HepG2 (cell line): ENCODE data around the gene NUBPL. TPM values are rescaled to one million over a fixed set of nuclear protein-coding genes. Genes with fewer than 3 reads are reported as not detected.

Experiments
- CEBPG ChIP-seq: IDR thresholded peaks from 2 replicates; pipeline ENCODE4 v1.6.1; 2016
- GFI1 ChIP-seq: sonication (generic); formaldehyde crosslinking; IDR thresholded peaks from 2 replicates; pipeline ENCODE4 v1.5.0; 2020; ENCODE audit warnings: missing genetic modification reagents, mild to moderate bottlenecking, borderline replicate concordance
- HOXA9 ChIP-seq: sonication (generic); formaldehyde crosslinking; IDR thresholded peaks from 2 replicates; pipeline ENCODE4 v1.8.1; 2022; ENCODE audit warnings: missing genetic modification reagents, mild to moderate bottlenecking, moderate library complexity, borderline replicate concordance
- ISL2 ChIP-seq: sonication (generic); formaldehyde crosslinking; IDR thresholded peaks from 2 replicates; pipeline ENCODE4 v1.5.0; 2020; ENCODE audit warnings: missing genetic modification reagents
- MED8 ChIP-seq: sonication (generic); formaldehyde crosslinking; IDR thresholded peaks from 2 replicates; pipeline ENCODE4 v1.8.1; 2023; ENCODE audit warnings: mild to moderate bottlenecking, missing genetic modification reagents; ENCODE audit not compliant: insufficient replicate concordance
- MXD1 ChIP-seq: sonication (generic); formaldehyde crosslinking; IDR thresholded peaks from 2 replicates; pipeline ENCODE4 v1.4.0; 2020; ENCODE audit warnings: mild to moderate bottlenecking, missing genetic modification reagents
- NKX3-1 ChIP-seq: sonication (generic); formaldehyde crosslinking; IDR thresholded peaks from 2 replicates; pipeline ENCODE4 v1.5.0; 2020; ENCODE audit warnings: missing genetic modification reagents
- PRDM10 ChIP-seq: sonication (generic); formaldehyde crosslinking; IDR thresholded peaks from 2 replicates; pipeline ENCODE4 v1.4.0; 2020; ENCODE audit warnings: low read depth, missing genetic modification reagents
- SCMH1 ChIP-seq: sonication (generic); formaldehyde crosslinking; IDR thresholded peaks from 2 replicates; pipeline ENCODE4 v1.9.0; 2021; ENCODE audit warnings: missing genetic modification reagents, mild to moderate bottlenecking, borderline replicate concordance
- SOX13 ChIP-seq, 3 experiments: fragments of 450-650 bp in 1 of 3; sonication (generic) in 1 of 3; formaldehyde crosslinking in 1 of 3; IDR thresholded peaks in 2 of 3; conservative IDR thresholded peaks in 1 of 3; 2 replicates each; pipeline versions ENCODE4 v1.5.0 to v1.6.1; 2016 to 2020; ENCODE audit warnings: antibody characterized with exemption in 1 of 3, mild to moderate bottlenecking in 1 of 3, missing compliant biosample characterization in 1 of 3, missing genetic modification reagents in 1 of 3, moderate library complexity in 1 of 3
- ZFP1 ChIP-seq: IDR thresholded peaks from 2 replicates; pipeline ENCODE4 v1.6.1; 2016
- ZMYM2 ChIP-seq: sonication (generic); formaldehyde crosslinking; IDR thresholded peaks from 2 replicates; pipeline ENCODE4 v1.8.0; 2022; ENCODE audit warnings: mild to moderate bottlenecking, missing genetic modification reagents
- ZNF333 ChIP-seq: sonication (generic); formaldehyde crosslinking; IDR thresholded peaks from 2 replicates; pipeline ENCODE4 v1.4.0; 2020; ENCODE audit warnings: mild to moderate bottlenecking, missing genetic modification reagents, borderline replicate concordance
- ZNF619 ChIP-seq: sonication (generic); formaldehyde crosslinking; IDR thresholded peaks from 2 replicates; pipeline ENCODE4 v1.4.0; 2020; ENCODE audit warnings: mild to moderate bottlenecking, missing genetic modification reagents
- ZNF7 ChIP-seq: IDR thresholded peaks from 2 replicates; pipeline ENCODE4 v1.6.1; 2016; ENCODE audit warnings: missing biosample characterization, missing genetic modification reagents
- ZNF784 ChIP-seq: sonication (generic); formaldehyde crosslinking; IDR thresholded peaks from 2 replicates; pipeline ENCODE4 v1.5.1; 2020; ENCODE audit warnings: missing genetic modification reagents, mild to moderate bottlenecking, borderline replicate concordance
- ZNF790 ChIP-seq: sonication (generic); formaldehyde crosslinking; IDR thresholded peaks from 2 replicates; pipeline ENCODE4 v1.8.0; 2022; ENCODE audit warnings: missing genetic modification reagents, mild to moderate bottlenecking, borderline replicate concordance
- ZNF792 ChIP-seq: IDR thresholded peaks from 2 replicates; pipeline ENCODE4 v1.6.1; 2016
- ZNF839 ChIP-seq: sonication (generic); formaldehyde crosslinking; IDR thresholded peaks from 2 replicates; pipeline ENCODE4 v1.4.0; 2020; ENCODE audit warnings: missing genetic modification reagents, mild to moderate bottlenecking, borderline replicate concordance
- polyA plus RNA-seq, 8 experiments: library from polyadenylated mRNA; depleted of rRNA in 3 of 8; stranded (reverse) in 7 of 8; unstranded in 1 of 8; fragments of >200 nt; fragmentation: Illumina TruSeq in 4 of 8; extraction: Trizol in 4 of 8; gene quantifications; 2 replicates each; pipeline versions ENCODE4 v1.2.1 to v1.2.3, GENCODE V29; 2011 to 2016; ENCODE audit warnings: low read depth in 4 of 8, missing spikeins in 1 of 8, mixed read lengths in 1 of 8; ENCODE audit not compliant: insufficient read depth in 1 of 8
- total RNA-seq, 5 experiments: library from RNA; depleted of rRNA; stranded (reverse); fragments of >200 nt; fragmentation: Illumina TruSeq; extraction: Trizol; gene quantifications; 2 replicates each; pipeline ENCODE4 v1.2.3, GENCODE V29; 2016; ENCODE audit warnings: low read depth in 1 of 5
- TF ChIP-seq, protein P1 (sequence below): sonication (generic); formaldehyde crosslinking; IDR thresholded peaks from 2 replicates; pipeline ENCODE4 v1.8.0; 2022; ENCODE audit warnings: mild to moderate bottlenecking, missing genetic modification reagents
- TF ChIP-seq, protein P2 (sequence below): fragments of 450-650 bp; IDR thresholded peaks from 2 replicates; pipeline ENCODE4 v1.6.1; 2017

Gene NUBPL
- total and polyA plus RNA-seq, 2 of the 13 experiments (the other 11 are each of a cell fraction or from before 2014, with no cell fraction given) = 21.3 to 44.1 TPM

- TF ChIP-seq GFI1 (CRISPR knock-in tag) (peak; percentile 56; the same call in 1 of the 2 replicates), SCMH1 (CRISPR knock-in tag) (no peak), SOX13 (IDR thresholded peaks at IDR 0.05) (peak; percentile 62; the same call in 1 of the 2 replicates), SOX13 (CRISPR knock-in tag; conservative IDR thresholded peaks at IDR 0.05 in 1 of 2, IDR thresholded peaks at IDR 0.05 in 1 of 2) (peak in 1 of 2 experiments; percentile 79; a peak in 3 of 4 replicates), ZNF619 (no peak; the same call in 1 of the 2 replicates), MXD1 (peak; percentile 98), ZNF792 (peak; percentile 99), ZMYM2 (no peak), ZNF839 (CRISPR knock-in tag) (no peak), CEBPG (CRISPR knock-in tag) (peak; percentile 75), MED8 (CRISPR knock-in tag) (peak; percentile 83), ZNF784 (CRISPR knock-in tag) (peak; percentile 99), PRDM10 (CRISPR knock-in tag) (peak; percentile 93; the same call in 1 of the 2 replicates), ISL2 (CRISPR knock-in tag) (peak; percentile 89), ZNF7 (CRISPR knock-in tag) (no peak), NKX3-1 (CRISPR knock-in tag) (peak; percentile 70), ZFP1 (no peak; the same call in 1 of the 2 replicates), ZNF790 (peak; percentile 61; the same call in 1 of the 2 replicates), ZNF333 (CRISPR knock-in tag) (peak; percentile 98), HOXA9 (no peak)
- TF ChIP-seq, protein P1, sequence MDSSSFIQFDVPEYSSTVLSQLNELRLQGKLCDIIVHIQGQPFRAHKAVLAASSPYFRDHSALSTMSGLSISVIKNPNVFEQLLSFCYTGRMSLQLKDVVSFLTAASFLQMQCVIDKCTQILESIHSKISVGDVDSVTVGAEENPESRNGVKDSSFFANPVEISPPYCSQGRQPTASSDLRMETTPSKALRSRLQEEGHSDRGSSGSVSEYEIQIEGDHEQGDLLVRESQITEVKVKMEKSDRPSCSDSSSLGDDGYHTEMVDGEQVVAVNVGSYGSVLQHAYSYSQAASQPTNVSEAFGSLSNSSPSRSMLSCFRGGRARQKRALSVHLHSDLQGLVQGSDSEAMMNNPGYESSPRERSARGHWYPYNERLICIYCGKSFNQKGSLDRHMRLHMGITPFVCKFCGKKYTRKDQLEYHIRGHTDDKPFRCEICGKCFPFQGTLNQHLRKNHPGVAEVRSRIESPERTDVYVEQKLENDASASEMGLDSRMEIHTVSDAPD = peak; percentile 97
- TF ChIP-seq, protein P2, sequence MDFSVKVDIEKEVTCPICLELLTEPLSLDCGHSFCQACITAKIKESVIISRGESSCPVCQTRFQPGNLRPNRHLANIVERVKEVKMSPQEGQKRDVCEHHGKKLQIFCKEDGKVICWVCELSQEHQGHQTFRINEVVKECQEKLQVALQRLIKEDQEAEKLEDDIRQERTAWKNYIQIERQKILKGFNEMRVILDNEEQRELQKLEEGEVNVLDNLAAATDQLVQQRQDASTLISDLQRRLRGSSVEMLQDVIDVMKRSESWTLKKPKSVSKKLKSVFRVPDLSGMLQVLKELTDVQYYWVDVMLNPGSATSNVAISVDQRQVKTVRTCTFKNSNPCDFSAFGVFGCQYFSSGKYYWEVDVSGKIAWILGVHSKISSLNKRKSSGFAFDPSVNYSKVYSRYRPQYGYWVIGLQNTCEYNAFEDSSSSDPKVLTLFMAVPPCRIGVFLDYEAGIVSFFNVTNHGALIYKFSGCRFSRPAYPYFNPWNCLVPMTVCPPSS = no peak
Observed at GRCh38 chr14:31561155-31561846, at the start of gene NUBPL (continued).
